Ovary (tissue), 3 donors: Measurements from ENCODE around the gene FMNL2.

Source experiments
- CTCF ChIP-seq, 3 donors: fragments of 450-650 bp in 2 of 3; fragments of 200-600 bp in 1 of 3; IDR thresholded peaks; one replicate each; pipeline versions ENCODE4 v1.5.1 to v1.8.0; 2016 to 2022; ENCODE audit warnings: antibody characterized with exemption in 3 of 3, mild to moderate bottlenecking in 1 of 3
- POLR2A ChIP-seq: fragments of 450-650 bp; IDR thresholded peaks from one replicate; pipeline ENCODE4 v1.6.1; 2017; ENCODE audit warnings: antibody characterized with exemption, mild to moderate bottlenecking, moderate library complexity
- donor health status: DM: no; HTN: no; CAD: no.

DNA sequence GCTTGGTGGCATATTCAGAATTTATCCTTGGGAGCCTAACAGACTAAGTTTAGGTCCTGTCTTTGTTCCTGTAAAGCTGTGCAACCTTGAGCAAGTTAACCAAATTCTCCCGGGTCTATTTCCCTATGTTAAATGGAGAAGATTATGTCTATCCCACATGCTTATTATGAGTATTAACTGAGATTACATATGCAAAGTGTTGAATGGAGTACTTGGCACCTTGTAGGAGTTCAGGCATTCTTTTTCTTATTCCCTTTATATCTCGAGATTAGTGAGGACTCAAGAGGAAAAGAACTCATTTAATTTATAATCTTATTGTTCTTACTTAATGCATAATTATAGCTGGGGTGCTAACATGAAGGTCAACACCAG lies 184.6 kb downstream of the FMNL2 start:
- no peak for TF ChIP-seq CTCF (IDR thresholded peaks at IDR 0.05)
- no peak for TF ChIP-seq POLR2A
